HL-60/S4 (cell line): ENCODE data around the gene EEF1AKMT3.
"Not testable (repeated sequence)": the region's sequence is repeated elsewhere in the genome, so short reads cannot be mapped to it uniquely, and the experiment has no call there.

Experiments
- in situ Hi-C: fragments of 300-500 bp; cut with MboI; formaldehyde crosslinking; loops from 2 replicates; pipeline ENCODE4 v1.14.3; 2022; ENCODE audit warnings: low sequenced_read_pairs

Gene EEF1AKMT3

DNA sequence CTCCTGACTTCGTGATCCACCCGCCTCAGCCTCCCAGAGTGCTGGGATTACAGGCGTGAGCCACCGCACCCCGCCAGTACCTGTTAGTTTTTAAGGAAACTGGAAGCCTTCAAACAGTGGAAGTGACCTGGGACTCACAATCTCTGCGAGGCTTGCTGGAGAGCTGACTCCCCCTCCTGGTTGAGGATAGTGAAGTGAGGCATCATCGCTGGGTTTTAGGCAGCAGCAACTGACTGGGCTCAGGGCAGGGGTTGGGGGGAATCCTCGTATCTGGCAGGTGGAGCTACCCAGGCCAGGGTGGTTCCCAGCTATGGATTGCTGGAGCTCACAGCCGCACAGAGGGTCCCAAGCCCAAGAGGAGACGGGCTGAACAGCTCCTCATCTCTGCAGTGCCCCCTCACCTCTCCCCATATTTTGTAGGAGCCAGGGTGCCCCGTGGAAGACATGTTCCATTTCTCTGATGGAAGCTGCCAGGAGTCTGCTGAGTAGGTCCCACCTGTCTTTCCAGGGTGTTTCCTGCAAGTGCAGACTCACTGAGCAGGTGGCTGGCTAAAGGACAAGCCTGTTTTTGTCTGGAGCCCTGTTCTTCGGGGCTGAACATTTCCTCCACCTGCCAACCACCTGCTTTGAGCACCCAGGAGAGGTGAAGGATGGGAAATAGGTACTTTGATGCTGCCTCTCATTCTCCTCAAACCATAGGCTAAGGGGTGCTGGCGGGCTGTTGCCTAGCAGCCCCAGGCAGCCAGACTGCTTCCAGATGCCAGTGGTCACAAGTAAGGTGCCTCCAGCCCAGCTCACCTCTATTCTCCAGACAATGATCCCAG, 43.0 kb downstream of the EEF1AKMT3 start:
- in situ Hi-C loops: no loop called here

DNA sequence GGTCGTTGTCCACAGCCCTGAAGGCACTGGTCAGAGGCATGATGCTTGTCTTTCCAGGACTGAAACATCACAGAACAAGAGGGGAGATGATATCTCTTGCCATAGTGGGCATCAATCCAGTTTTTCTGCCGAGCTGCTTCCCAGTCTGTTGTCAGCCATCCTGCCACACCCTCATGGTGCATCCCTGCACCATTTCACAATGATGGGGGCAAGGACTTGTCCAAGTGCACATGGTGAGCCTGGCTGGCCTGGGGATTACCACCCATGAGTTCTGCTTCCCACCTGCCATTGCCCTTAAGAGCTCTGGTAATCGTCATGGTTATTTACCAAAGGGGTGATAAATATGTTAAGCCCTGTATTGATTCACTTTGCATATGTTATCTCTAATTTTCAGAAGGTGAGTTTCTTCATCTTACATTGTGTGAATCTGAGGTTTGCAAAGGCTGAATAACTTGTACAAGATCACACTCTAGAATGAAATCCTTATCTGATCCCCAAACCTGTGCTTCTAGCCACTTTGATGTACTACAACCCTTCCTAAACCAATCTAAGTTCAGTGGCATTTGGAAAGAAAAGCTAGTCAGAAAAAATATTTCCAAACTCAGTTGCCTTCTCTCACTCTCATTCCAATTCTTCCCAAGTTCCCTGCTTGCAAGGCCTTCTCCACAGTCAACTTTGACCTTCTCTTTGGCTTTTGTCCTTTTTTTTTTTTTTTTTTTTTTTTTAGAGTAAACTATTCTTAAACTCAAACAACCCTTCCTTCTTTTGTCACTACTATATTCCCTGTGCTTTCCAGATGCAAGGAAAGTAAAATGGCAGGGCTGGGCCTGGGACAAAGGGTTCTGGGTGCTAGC, 43.8 kb downstream of the EEF1AKMT3 start:
- in situ Hi-C loops: no loop called here

DNA sequence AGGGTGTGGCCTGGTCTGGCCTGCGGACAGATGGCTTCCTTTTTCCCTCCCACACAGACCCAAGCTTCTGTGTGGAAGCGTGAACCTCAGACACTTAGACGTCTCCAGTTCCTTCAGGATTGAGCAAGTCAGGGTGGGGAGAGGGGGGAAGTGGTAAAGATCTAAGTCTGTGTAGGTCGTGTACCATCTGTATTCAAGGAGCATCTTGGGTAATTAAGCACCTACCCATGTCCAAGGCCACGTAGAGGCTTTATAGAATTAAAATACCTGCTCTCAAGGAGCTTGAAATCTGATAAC, 44.4 kb downstream of the EEF1AKMT3 start:
- in situ Hi-C loops: no loop called here

DNA sequence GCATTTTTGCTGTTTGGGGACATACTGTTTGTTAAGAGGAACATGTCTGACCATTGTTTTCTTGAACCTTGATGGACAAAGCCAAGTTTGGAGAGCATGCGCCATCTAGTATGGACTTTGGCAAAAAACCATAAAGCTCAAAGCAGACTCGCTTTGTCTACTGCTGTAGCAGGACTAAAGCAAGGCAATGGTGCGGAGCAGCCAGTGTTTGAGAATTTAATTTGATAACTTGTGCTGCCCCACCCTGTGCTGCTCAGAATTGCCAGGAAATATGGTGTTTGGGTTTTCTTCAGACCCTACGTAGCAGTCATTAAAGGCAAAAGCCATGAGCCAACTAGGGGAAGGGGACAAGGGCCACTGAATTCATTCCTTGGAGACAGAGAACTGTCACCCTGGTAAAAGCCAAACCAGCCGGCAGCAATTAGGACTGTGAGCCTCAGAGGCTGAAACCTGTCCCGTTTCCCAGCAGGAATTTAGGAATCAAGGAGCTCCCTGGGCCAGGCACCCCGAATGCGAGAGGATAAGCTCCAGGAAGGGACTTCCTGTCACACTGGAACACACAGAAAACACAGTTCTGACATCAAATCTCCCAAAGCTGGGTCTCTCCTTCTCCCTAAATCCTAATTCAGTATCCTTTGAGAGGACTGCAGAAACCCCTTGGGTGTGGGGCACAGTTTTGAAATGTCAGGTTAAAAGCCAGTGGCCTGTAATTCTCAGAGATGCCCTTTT, 45.0 kb downstream of the EEF1AKMT3 start:
- in situ Hi-C loops: no loop called here

DNA sequence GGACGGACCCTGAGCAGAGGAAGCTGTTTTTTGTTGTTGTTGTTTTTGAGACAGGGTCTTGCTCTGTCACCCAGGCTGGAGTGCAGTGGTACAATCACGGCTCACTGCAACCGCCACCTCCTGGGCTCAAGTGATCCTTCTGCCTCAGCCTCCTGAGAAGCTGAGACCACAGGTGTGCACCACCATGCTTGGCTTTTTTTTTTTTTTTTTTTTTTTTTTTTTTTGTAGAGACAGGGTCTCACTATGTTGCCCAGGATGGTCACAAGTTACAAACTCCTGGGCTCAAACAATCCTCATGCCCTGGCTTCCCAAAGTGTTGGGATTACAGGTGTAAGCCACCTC, 45.5 kb downstream of the EEF1AKMT3 start:
- in situ Hi-C loops: not testable (repeated sequence)

DNA sequence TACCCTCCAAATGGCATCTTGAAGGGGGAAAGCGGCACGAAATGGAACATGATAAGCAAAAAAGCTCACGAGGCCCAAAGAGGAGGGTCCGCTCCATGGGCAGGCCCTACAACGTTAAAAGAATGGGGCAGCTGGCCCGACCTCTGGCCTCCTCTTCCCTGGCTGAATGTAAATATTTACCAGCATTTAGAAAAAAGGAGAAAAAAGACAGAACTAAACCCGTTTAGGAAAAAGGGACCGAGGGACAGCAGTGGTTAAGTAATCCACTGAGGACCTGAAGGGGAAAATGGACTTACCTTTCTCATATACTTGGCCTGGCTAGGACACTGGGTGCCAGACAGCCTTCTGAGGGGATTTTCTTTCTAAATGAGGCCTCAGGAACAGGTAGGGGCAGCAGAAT, 47.7 kb downstream of the EEF1AKMT3 start:
- in situ Hi-C loops: not testable (repeated sequence)

DNA sequence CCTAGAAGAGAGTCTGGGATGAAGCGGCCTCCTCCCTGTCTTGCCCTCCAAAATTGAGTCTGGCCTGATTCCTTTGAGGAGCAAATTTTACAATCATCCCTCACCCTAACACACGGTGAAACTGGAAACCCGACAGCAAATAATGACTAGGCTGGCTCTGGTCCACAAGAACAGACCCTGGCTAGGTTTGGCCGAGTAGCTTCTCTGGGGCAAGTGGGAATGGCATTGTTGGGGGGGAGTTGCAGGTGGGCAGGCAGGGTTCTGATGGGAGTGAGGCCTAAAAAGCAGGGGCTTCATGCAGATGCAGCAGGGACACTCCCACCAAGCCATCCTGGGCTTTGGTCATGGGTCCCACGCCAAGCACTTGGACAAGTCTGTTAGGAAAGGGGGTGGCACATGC, 48.6 kb downstream of the EEF1AKMT3 start:
- in situ Hi-C loops: not testable (repeated sequence)

DNA sequence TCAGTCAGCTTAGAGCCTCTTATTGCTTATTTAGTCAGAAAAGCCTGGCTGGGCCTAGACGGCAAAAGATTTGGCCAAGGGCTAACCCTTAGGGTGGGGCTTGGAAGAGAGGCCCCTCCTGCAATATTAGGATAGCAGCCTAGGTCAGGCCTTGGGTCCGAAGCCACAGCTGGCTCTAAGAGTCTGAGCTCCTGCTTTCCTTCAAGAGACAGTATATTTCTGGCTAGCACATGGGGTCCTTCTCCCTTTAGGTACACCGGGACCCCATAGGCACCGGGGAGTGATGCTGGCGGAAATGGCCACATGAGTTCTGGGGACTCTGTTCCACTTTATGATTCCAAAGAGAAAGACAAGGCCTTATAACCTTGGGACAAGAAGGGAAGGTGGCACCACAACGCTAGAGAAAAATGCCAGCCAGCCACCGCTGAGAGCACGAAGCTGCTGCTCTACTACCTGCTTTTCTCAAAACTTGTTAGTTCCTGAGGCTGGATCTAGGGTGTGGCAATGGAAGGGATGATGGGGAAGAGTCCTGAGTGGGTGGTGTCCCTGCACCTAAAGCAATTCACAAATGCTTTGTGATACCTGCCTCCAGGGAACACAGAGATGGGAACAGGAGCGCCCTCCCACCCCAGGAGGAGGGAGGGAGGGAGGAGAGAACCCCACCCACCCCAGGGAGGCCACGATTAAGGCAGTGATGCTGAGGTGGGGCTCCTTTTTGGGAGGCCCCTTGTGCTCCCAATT, 49.2 kb downstream of the EEF1AKMT3 start:
- in situ Hi-C loops: no loop called here

DNA sequence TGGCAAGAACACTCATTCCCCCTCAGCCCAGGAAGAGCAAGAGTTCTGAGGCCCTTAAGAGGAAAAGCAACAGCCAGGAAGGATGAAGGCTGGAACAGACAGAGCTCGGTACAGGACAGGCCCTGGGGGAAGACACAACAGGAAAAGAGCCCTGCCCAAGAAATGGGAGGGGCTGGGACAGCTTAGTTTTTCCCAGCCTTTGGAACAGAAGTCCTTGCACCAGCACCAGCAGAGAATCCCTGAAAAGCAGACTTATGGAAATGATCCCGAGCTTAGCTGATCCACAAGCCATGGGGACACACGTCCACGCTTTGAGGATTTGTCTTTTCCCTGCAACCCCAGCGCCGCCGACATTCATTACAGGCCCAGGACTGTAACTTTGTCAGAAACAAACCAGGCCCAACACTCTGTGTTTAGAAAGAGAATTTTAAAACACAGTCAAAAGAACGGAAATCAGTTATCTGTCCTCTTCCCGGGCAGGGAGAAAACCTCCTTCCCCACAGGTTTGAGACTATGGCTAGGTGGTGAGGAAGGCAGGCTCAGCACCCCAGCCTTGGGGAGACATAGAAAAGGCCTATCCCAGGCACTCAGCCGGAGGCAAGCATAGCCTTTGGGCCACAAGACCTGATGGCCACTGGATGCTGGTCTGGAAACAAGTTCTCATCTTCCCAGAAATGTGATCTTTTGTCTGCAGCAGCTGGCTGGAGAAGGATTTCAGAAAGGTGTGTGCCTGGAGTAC, 50.1 kb downstream of the EEF1AKMT3 start:
- in situ Hi-C loops: no loop called here

DNA sequence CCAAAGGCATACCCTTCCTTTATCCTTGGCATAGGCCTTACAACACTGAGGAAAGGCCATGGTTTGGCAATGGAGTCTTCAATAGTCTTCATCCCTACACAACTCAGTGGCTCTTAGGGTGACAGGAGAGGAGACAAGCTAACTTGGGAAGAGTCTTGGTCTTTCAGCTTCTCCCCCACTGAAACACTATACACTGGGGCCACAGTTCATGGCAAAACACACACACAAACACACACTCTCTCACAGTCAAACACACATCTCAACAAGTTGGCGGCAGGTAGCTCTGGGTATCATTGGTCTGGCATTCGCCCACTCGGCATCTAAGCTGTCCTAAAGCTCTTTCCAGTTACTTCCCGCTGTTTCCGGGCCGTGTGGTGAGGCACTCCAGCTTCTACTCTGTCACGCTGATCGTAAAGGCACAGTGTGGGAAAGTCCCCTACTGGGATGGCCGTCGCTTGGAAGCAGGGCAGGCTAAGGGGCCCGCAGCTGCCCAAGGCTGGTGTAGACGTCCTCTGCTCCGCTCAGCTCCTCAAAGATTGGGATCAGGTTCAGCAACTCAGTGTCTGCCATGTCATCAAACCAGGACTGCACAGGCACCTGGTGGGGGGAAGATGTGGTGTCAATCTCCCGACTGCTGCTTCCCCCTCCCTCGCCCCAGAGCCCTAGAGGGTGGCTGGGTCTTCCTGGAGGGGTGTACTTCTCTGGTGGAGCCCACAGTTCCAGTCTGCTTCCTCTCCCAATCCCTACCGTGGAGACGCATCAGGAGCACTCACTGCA, 50.9 kb downstream of the EEF1AKMT3 start:
- in situ Hi-C loops: no loop called here

DNA sequence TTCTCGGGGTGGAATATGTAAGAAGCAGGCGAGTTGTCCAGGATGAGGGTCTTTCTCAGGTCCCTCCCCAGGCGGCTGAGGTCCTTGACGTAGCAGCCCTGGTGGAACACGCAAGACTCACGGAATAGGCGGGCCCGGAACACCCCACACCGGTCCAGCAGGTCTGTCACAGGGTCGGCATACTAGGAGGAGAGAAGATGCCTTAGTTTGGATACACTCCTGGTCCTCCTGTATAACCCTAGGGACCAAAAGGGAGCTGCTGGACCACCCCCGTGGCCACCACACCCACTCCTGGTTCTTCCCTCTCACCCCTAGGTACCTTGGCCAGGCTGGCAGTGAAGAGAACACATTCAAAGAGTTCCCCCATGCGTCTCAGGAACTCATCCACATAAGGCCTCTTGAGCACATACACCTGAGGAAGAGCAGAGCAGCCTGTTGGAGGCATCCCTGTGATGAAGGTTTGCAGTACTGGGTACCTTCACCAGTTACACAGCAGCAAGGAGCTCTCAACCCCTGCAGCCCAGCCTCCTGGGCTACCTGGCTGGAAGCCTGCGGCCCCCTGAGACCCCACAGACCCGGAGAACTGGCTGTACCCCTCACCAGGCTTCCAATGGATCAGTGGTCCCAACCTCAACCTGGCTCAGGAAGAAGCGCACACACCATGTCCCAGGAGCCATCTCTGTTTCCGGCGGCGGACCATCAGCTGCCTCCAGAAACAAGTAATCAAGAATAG, 51.7 kb downstream of the EEF1AKMT3 start:
- in situ Hi-C loops: no loop called here

DNA sequence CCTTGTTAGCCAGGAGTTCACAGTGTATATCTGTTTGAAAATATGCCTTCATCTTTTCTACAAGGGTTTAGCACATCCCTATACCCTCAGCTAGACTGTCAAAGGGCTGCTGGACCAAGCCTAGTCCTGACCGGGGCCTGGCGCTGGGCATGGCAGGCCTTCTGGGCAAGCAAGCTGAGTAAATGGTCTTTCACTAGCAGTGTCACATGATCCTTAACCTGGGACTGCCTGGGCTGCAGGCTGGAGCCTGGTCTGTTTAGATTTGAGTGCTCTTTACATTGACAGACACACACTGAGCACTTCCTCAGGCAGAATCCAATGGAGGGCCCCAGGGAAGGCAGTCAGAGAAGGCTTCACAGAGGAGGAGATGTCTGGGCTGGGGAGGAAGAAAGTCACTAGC, 53.0 kb downstream of the EEF1AKMT3 start:
- in situ Hi-C loops: loop anchor here (5.0 kb wide), 1 partner anchor 82 kb away; no protein-coding TSS in a partner anchor

DNA sequence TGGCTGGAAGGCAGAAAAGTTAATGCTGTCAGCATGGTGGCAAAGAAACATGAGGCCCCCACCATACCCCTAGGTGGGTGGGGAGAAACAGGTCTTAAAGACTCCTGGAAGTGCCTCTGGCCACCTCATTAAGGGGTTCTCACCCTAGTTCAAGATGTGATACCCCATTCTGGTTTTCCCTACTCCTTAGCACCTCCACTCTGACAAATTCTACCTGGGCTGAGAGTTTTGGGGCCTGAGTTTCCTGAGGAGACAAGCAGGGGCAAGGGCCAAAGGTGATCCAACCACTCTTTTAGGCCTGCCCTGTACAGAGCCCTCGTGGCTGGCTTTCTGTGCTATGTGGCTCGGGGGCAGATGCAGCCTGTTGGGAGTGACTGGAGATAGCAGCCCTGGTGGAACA, 54.0 kb downstream of the EEF1AKMT3 start:
- in situ Hi-C loops: loop anchor here (5.0 kb wide), 1 partner anchor 81 kb away; no protein-coding TSS in a partner anchor

DNA sequence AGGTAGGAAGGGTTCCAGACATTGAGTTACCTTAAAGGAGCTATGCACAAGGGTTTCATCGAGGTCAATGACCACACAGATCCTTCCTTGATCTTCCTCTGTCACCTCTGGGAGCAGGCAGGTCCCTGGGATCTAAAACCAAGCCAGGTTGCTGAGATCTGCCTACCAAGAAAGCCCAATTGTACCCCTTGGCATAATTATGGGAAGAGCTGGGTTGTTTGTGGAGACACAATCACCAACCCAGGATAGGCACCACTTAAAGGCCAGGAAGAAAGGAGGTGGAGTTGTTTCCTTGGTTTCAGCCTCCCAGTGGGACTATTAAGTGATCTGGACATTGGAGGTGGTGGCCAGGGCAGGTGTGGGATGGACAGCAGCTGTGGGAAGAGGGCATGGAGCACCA, 54.6 kb downstream of the EEF1AKMT3 start:
- in situ Hi-C loops: loop anchor here (5.0 kb wide), 1 partner anchor 80 kb away; no protein-coding TSS in a partner anchor

DNA sequence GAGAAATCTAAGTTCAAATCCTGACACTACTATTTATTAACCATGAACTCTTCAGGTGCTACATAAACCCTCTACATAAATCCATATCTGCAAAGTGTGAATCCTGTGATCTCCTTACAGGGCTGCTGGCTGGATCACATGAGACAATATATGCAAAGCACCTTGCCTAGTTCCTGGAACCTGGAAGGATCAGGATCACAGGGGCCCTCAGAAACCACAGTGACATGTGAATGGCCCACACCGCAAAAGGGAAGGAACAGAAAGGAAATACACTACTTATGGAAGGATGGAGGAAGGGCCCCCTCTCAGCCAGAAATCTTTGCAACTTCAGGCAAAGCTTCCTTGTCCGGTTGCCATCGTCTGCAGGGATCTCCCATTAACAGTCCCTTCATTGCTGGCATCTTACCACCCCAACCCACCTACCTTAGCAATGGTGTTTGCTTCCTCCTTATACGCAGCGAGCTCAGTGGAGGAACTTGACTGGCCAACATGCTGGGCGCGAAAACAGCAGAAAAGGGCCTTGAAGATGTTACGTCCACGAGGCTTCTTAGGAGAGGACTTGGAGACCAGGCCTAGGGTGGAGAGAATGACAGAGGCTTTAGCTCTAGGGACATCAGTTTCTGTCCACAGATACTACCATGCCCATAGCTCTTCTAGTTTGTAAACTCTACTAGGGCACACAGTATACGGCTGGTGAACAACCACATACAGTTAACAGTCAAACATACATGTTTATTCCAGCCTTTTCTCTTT, 56.8 kb downstream of the EEF1AKMT3 start:
- in situ Hi-C loops: loop anchor here (5.0 kb wide), 1 partner anchor 78 kb away; no protein-coding TSS in a partner anchor

DNA sequence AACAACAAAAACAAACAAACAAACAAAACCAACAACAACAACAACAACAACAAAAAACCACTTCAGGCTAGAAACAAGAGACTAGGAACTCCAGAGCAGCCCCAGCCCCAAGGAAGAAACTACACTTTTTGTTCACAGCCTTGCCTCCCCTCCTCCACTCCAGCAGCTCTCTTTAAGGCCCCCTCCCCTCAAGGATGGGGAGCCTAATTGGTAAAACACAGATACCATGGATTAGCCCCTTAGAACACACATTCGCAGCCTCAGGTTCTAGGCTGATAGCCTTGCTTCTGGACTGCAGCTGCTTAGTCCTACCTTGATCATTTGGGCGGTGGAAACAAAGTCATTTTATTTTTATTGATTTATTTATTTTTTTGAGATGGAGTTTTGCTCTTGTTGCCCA, 58.0 kb downstream of the EEF1AKMT3 start:
- in situ Hi-C loops: no loop called here
